C4-2B (cell line): ENCODE results near the gene CALML4.
A peak's percentile ranks its signal among the peaks of the same experiment; 100 is the strongest.
"Not testable (repeated sequence)": the region's sequence is repeated elsewhere in the genome, so short reads cannot be mapped to it uniquely, and the experiment has no call there.

Experiments
- H3K27ac ChIP-seq: fragments of 450-650 bp; 2 replicates; pipeline ENCODE4 v1.5.1; 2017
- ZFX ChIP-seq: fragments of 450-650 bp; IDR thresholded peaks from 2 replicates; pipeline ENCODE4 v1.6.1; 2017
- TF ChIP-seq, protein P1 (sequence below): fragments of 450-650 bp; conservative IDR thresholded peaks from 2 replicates; pipeline ENCODE4 v1.5.1; 2017; ENCODE audit warnings: mild to moderate bottlenecking

CALML4 gene

DNA sequence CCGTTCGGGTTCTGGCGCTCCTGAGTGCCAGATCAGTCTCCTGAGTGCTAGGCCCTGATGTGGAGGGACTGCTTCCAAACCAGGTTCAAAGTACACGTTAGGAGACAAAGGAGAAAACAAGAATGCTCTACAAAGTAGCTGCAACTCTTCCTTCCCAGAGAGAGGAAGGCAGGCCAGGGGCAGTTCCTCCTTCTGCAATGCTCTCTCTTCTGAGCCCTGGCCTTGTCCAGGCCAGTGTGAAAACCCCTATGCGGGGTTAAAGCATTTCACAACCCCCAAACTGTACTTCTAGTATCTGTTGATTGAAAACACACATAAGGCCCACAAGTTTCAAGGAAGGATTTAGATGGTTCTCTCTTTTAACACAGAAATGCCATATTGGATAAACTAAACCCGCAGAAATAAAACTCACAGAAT, 9.7 kb upstream of the CALML4 start:
- TF ChIP-seq ZFX: no peak
- TF ChIP-seq, protein P1, sequence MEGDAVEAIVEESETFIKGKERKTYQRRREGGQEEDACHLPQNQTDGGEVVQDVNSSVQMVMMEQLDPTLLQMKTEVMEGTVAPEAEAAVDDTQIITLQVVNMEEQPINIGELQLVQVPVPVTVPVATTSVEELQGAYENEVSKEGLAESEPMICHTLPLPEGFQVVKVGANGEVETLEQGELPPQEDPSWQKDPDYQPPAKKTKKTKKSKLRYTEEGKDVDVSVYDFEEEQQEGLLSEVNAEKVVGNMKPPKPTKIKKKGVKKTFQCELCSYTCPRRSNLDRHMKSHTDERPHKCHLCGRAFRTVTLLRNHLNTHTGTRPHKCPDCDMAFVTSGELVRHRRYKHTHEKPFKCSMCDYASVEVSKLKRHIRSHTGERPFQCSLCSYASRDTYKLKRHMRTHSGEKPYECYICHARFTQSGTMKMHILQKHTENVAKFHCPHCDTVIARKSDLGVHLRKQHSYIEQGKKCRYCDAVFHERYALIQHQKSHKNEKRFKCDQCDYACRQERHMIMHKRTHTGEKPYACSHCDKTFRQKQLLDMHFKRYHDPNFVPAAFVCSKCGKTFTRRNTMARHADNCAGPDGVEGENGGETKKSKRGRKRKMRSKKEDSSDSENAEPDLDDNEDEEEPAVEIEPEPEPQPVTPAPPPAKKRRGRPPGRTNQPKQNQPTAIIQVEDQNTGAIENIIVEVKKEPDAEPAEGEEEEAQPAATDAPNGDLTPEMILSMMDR: no peak

DNA sequence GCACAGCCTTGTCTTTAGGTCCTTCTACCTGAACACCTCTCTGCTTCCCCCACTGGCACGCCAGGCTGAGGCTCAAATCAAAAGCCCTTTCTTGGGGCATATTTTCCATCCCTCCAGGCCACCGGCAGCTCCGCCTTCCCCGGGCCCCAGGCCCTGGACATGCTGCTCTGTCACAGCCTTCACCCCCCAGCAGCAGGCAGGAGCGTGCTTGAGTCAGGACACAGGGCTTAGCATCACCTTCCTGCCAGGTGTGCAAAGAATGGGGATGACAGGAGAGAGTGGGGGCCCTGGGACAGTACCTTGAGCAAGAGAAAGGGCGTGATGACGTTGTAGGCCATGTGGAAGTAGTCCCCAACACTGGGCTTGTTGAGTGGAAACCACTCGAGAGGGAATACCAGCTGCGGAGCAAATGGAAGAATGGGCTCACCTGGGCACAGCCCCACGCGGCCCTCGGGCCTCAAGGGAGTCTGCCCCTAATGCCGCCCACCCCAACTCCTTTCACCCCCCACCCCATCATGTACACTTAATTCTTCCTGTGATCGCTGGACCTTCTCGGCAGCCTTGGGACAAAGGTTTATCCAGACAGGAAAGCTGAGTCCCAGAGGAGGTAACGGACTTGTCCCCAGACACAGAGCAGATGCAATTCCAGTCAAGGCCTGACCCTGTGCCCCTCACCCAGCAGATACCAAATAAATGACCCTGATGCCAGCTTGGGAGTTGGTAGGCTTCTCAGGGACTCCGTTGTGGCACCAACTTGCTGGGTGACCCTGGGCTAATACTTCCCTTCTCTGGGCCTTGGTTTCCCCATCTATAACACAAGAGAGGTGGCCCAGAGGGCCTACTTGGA, 9.1 kb upstream of the CALML4 start:
- TF ChIP-seq, protein P1: no peak
- no peak for TF ChIP-seq ZFX
- no peak overlapping the region for H3K27ac ChIP-seq

More for the DNA sequence above, 9.7 kb upstream of the CALML4 start:
- no peak overlapping the region for H3K27ac ChIP-seq

DNA sequence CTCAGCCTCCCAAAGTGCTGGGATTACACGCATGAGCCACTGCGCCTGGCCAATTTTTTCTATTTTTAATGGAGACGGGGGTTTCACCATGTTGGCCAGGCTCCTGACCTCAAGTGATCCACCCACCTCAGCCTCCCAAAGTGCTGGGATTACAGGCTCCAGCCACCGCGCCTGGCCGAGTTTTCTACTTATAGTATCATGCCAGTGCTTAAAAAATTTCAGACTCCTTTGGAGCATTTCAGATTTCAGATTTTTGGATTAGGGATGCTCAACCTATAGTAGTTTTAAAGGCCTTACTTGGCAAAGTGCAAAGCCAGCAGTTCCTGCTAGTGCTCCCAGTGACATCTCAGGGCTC, 8.3 kb upstream of the CALML4 start:
- not testable (repeated sequence) for H3K27ac ChIP-seq

DNA sequence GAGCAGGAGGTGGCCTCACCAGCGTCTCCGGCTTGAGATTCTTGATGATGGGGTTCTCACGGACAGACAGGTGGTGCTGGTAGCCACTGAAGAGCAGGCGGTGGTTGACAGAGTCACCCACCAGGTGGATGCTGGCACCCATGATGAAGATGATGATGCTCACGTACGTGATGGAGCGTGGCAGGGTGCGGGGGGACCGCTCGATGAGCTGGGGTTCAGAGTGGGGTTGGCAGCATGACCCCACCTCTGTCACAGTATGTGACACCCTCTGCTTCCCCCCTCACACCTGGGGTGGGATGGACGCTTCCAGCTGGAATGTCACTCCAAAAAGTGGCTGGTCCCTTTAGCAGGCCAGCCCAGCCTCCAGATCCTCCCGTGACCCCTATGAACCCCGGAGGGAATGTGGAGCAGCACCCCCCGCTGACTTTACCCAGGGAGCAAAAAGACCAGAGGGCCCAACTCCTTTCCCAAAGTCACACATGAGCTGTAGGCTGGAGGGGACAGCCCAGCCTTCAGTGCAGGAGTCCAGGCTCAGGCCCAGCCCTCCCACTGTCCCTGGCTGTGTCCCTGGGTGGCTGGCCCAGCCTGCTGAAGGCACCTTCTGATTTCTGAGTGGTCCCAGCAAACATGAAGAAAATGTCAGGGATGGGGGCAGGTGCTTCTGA, 6.7 kb upstream of the CALML4 start:
- TF ChIP-seq ZFX: no peak
- TF ChIP-seq, protein P1: no peak
- no peak overlapping the region for H3K27ac ChIP-seq

DNA sequence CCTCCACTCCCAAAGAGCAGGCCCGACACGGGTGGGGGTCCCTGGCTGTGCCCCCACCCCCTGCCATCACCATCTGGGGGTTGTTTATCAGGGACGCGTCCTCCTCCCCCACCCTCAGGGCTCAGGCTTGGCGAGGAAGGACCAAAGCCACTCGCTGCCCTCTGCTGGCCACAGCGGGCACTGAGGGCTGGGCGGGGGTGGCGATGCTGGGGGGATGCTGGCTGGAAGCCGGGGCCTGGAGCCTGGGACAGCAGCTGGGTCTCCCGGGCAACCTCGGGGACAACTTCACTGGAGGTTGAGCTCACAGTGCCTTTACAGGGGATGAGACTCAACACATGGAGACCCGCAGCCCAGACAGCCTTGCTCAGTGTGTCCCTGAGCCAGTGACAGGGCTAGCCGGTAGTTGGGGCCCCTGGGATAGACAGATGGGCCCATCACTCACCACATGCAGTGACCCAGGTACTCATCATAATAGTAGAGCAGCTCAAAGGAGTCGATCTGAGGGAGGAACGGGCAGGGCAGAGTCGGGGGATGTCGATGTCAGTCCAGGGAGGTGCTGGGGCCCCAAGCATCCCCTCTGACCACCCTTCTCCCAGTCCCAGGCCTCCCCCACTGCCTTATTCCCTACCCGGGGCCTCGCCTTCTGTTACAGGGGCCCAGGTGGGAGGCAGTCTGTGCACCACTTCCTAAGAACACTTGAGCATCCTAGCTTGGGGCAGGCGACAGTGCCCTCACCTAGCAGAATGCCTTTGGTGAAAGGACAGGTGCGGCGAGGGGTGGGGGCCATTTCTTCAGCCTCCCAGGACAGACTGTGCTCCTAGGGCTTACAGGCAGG, 5.9 kb upstream of the CALML4 start:
- no peak overlapping the region for H3K27ac ChIP-seq
- TF ChIP-seq ZFX: no peak
- TF ChIP-seq, protein P1: peak; percentile 93

DNA sequence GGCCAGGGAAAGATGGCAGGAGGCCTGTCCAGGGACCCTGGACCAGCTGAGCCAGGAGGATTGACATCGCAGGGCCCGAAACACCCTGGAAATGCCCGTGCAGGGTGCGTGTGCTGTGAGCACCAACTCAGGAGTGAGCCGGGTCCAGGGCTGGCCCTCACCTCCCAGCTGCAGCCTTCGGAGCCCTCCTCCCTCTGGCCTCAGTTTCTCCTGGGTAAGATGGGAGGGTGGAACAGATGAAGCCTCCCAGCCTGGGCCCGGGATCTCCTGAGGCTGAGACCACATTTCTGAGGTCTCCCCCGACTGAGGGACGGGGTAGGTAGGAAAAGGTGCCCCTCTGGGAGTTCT, 5.3 kb upstream of the CALML4 start:
- no peak overlapping the region for H3K27ac ChIP-seq
- TF ChIP-seq, protein P1: no peak
- TF ChIP-seq ZFX: no peak

DNA sequence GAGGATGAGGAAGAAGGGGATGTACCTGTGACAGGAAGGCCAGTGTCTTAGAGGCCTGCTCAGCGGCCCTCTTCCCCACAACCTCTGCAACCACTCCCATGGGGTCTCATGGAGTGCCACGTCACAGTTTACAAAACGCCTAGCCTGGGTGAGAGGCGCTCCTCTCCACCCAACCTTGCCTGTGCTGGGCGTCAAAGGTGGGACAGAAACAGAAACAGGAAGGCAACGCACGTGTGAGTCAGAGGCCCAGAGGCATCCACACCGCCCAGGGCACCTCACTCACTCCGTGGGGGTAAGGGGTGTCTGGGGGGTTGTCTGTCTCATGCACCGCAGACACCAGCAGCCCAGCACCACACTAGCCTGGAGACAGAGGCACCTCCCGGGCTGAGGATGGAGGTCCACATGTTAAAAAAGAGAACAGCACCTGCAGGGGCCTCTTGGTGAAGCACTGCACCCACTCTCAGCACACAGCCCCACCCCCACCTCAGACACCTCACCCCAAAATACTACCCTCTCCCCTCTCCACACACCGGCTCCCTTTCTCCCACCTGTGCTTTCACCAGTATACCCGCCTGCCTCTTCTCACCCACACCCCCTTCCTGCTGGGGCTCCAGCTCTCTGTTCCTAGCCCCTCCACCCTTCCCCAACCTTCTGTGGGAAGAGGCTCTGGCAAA, 4.7 kb upstream of the CALML4 start:
- H3K27ac ChIP-seq: no peak overlapping the region
- TF ChIP-seq, protein P1: no peak
- no peak for TF ChIP-seq ZFX
